WTC11 (cell line): Measurements from ENCODE around the gene GSG1L2. TPM values are rescaled to one million over a fixed set of nuclear protein-coding genes. Genes with fewer than 3 reads are reported as not detected.
A peak's percentile ranks its signal among the peaks of the same experiment; 100 is the strongest.

Experiments used
- ATAC-seq: fragments of 200-7000 bp; cut with Tn5 transposase; 2 replicates; pipeline ENCODE4 v1.10.0; 2021; ENCODE audit warnings: mild to moderate bottlenecking, moderate library complexity
- CTCF ChIA-PET: fragments of 300-600 bp; sonication (Branson Sonifier 250); formaldehyde crosslinking; loops from one replicate; lab custom pipeline; 2021; ENCODE audit warnings: antibody characterized with exemption; lab: Charles Lee
- POLR2A ChIA-PET: fragments of 350-600 bp; sonication (Branson Sonifier 250); formaldehyde crosslinking; loops from one replicate; lab custom pipeline; 2021; ENCODE audit warnings: antibody characterized with exemption; lab: Charles Lee
- DNase-seq: peaks from one replicate; pipeline ENCODE4 v3.0.0; 2021; ENCODE audit warnings: low spot score
- H3K27ac Mint-ChIP-seq: 2 replicates; pipeline ENCODE4 v1.8.0; 2021; ENCODE audit warnings: mixed read lengths
- H3K27me3 Mint-ChIP-seq: 2 replicates; pipeline ENCODE4 v1.8.0; 2021; ENCODE audit warnings: low read depth, mild to moderate bottlenecking, moderate library complexity, mixed read lengths
- H3K36me3 Mint-ChIP-seq: 2 replicates; pipeline ENCODE4 v1.8.0; 2021; ENCODE audit warnings: mixed read lengths
- H3K4me1 Mint-ChIP-seq: 2 replicates; pipeline ENCODE4 v1.8.0; 2022; ENCODE audit warnings: mixed read lengths
- H3K4me3 Mint-ChIP-seq: 2 replicates; pipeline ENCODE4 v1.8.0; 2021; ENCODE audit warnings: mild to moderate bottlenecking, moderate library complexity, mixed read lengths
- H3K9me3 Mint-ChIP-seq: 2 replicates; pipeline ENCODE4 v1.8.0; 2021; ENCODE audit warnings: mixed read lengths
- ATF2 ChIP-seq: sonication (generic); formaldehyde crosslinking; IDR thresholded peaks from 2 replicates; pipeline ENCODE4 v1.8.1; 2022; ENCODE audit warnings: low read depth, missing genetic modification reagents, borderline replicate concordance
- ATF3 ChIP-seq: sonication (generic); formaldehyde crosslinking; conservative IDR thresholded peaks from 2 replicates; pipeline ENCODE4 v1.8.1; 2022; ENCODE audit warnings: mild to moderate bottlenecking, missing genetic modification reagents
- CDX4 ChIP-seq: fragments of 250-450 bp; sonication (Bioruptor Pico); IDR thresholded peaks from 2 replicates; pipeline ENCODE4 v1.9.0; 2021; ENCODE audit warnings: moderate library complexity, mild to moderate bottlenecking, inconsistent platforms, borderline replicate concordance
- E2F4 ChIP-seq: sonication (generic); formaldehyde crosslinking; IDR thresholded peaks from 2 replicates; pipeline ENCODE4 v1.8.1; 2022; ENCODE audit warnings: low read depth, mild to moderate bottlenecking, moderate library complexity, missing genetic modification reagents, borderline replicate concordance
- FOXP1 ChIP-seq: sonication (generic); formaldehyde crosslinking; IDR thresholded peaks from 2 replicates; pipeline ENCODE4 v1.8.0; 2022; ENCODE audit warnings: missing genetic modification reagents, mild to moderate bottlenecking, moderate library complexity, borderline replicate concordance
- GABPB1 ChIP-seq: sonication (generic); formaldehyde crosslinking; IDR thresholded peaks from 2 replicates; pipeline ENCODE4 v1.8.1; 2023; ENCODE audit warnings: mild to moderate bottlenecking, missing genetic modification reagents
- HMGA2 ChIP-seq: fragments of 250-450 bp; sonication (Bioruptor Pico); IDR thresholded peaks from 2 replicates; pipeline ENCODE4 v1.4.0; 2021; ENCODE audit warnings: mild to moderate bottlenecking, moderate library complexity
- IRF2 ChIP-seq: sonication (generic); formaldehyde crosslinking; IDR thresholded peaks from 2 replicates; pipeline ENCODE4 v1.8.0; 2022; ENCODE audit warnings: low read depth, missing genetic modification reagents, borderline replicate concordance
- KAT7 ChIP-seq: sonication (generic); formaldehyde crosslinking; IDR thresholded peaks from 2 replicates; pipeline ENCODE4 v1.8.1; 2023; ENCODE audit warnings: missing genetic modification reagents, mild to moderate bottlenecking, borderline replicate concordance
- MAX ChIP-seq: sonication (generic); formaldehyde crosslinking; IDR thresholded peaks from 2 replicates; pipeline ENCODE4 v1.8.0; 2022; ENCODE audit warnings: mild to moderate bottlenecking, missing genetic modification reagents
- MXD4 ChIP-seq: fragments of 250-450 bp; sonication (Bioruptor Pico); IDR thresholded peaks from 2 replicates; pipeline ENCODE4 v1.8.0; 2021; ENCODE audit warnings: mild to moderate bottlenecking, moderate library complexity, borderline replicate concordance
- NFATC4 ChIP-seq: fragments of 250-450 bp; sonication (Bioruptor Pico); IDR thresholded peaks from 2 replicates; pipeline ENCODE4 v1.9.0; 2021; ENCODE audit warnings: mild to moderate bottlenecking
- NFYB ChIP-seq: sonication (generic); formaldehyde crosslinking; conservative IDR thresholded peaks from 2 replicates; pipeline ENCODE4 v1.8.0; 2022; ENCODE audit warnings: low read depth, missing genetic modification reagents
- OVOL2 ChIP-seq: fragments of 250-450 bp; sonication (Bioruptor Pico); IDR thresholded peaks from 2 replicates; pipeline ENCODE4 v1.9.0; 2021; ENCODE audit warnings: mild to moderate bottlenecking, borderline replicate concordance
- SMAD3 ChIP-seq: sonication (generic); formaldehyde crosslinking; IDR thresholded peaks from 2 replicates; pipeline ENCODE4 v1.8.0; 2022; ENCODE audit warnings: missing genetic modification reagents, mild to moderate bottlenecking, borderline replicate concordance
- SOX15 ChIP-seq: fragments of 250-450 bp; sonication (Bioruptor Pico); IDR thresholded peaks from 2 replicates; pipeline ENCODE4 v1.9.0; 2021; ENCODE audit warnings: mild to moderate bottlenecking
- ZNF219 ChIP-seq: sonication (generic); formaldehyde crosslinking; IDR thresholded peaks from 2 replicates; pipeline ENCODE4 v1.8.0; 2023; ENCODE audit warnings: missing genetic modification reagents, mild to moderate bottlenecking, borderline replicate concordance
- ZNF317 ChIP-seq: sonication (generic); formaldehyde crosslinking; IDR thresholded peaks from 2 replicates; pipeline ENCODE4 v1.8.1; 2023; ENCODE audit warnings: low read depth, mild to moderate bottlenecking, moderate library complexity, missing genetic modification reagents, borderline replicate concordance
- ZNF512 ChIP-seq: sonication (generic); formaldehyde crosslinking; IDR thresholded peaks from 2 replicates; pipeline ENCODE4 v1.8.1; 2022; ENCODE audit warnings: missing genetic modification reagents, borderline replicate concordance
- total RNA-seq: library from RNA; stranded (reverse); gene quantifications from 3 replicates; pipeline ENCODE4 v1.2.3, GENCODE V29; 2021
- TF ChIP-seq, protein P1 (sequence below): fragments of 250-450 bp; sonication (Bioruptor Pico); IDR thresholded peaks from 2 replicates; pipeline ENCODE4 v2.1.2; 2022; ENCODE audit warnings: mild to moderate bottlenecking, moderate library complexity
- TF ChIP-seq, protein P2 (sequence below): fragments of 250-450 bp; sonication (Bioruptor Pico); IDR thresholded peaks from 2 replicates; pipeline ENCODE4 v1.8.0; 2021; ENCODE audit warnings: mild to moderate bottlenecking
- TF ChIP-seq, protein P3 (sequence below): sonication (generic); formaldehyde crosslinking; conservative IDR thresholded peaks from 2 replicates; pipeline ENCODE4 v1.8.1; 2023; ENCODE audit warnings: mild to moderate bottlenecking, low read depth, missing genetic modification reagents, moderate library complexity
- TF ChIP-seq, protein P4 (sequence below): sonication (generic); formaldehyde crosslinking; IDR thresholded peaks from 2 replicates; pipeline ENCODE4 v1.8.1; 2023; ENCODE audit warnings: mild to moderate bottlenecking, missing genetic modification reagents, moderate library complexity

GSG1L2 gene
- total RNA-seq, 1 experiment from 2014 or later, result not detected

DNA sequence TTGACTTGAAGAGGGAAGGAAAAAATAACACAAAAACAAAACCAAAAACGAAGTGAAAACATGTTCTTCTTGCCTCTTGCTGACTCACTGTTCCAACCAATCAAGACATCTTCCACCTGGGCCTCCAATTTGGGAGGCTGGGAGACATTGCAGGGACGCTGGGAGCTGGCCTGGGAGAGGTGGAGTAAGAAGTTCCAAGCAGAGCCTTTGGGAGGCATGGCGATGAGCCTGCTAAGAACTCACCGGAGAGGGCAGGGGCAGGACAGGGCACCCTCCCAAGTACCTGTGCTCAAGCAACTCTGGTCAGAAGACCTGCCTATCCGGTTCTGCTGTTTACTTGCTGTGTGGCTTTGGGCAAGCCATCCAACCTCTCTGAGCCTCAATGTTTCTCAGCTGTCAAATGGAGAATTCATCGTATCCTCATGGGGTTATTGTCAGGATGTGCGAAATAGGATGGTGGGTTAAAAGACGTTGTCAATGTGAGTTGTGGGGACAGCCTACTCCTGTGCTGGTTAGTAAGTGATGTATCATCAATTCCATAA, 3.0 kb upstream of the GSG1L2 start:
- Mint-ChIP-seq H3K36me3 (no peaks in the 10 kb centered on the region), H3K27me3 (no peaks in the 10 kb centered on the region; the same call in 1 of the 2 replicates), H3K4me3 (no peak overlapping the region), H3K9me3 (peaks cover 4% of the 10 kb centered on the region), H3K27ac (no peak overlapping the region), H3K4me1 (peaks cover 4% of the 10 kb centered on the region)
- ChIA-PET POLR2A (no interaction called here), CTCF (interaction anchor here (1.0 to 2.2 kb wide), 3 partner anchors 21 to 104 kb away, joined by 3 to 5 read pairs (median 5); no protein-coding TSS in a partner anchor)
- TF ChIP-seq GABPB1 (CRISPR knock-in tag) (no peak), SOX15 (CRISPR knock-in tag) (no peak), IRF2 (CRISPR knock-in tag) (no peak), MAX (no peak), OVOL2 (CRISPR knock-in tag) (no peak), ZNF512 (CRISPR knock-in tag) (no peak), NFYB (CRISPR knock-in tag) (no peak), ZNF219 (CRISPR knock-in tag) (no peak), SMAD3 (CRISPR knock-in tag) (no peak), ZNF317 (no peak), FOXP1 (CRISPR knock-in tag) (no peak), ATF2 (CRISPR knock-in tag) (no peak), KAT7 (CRISPR knock-in tag) (no peak), E2F4 (CRISPR knock-in tag) (no peak), NFATC4 (CRISPR knock-in tag) (no peak)
- TF ChIP-seq, protein P1, sequence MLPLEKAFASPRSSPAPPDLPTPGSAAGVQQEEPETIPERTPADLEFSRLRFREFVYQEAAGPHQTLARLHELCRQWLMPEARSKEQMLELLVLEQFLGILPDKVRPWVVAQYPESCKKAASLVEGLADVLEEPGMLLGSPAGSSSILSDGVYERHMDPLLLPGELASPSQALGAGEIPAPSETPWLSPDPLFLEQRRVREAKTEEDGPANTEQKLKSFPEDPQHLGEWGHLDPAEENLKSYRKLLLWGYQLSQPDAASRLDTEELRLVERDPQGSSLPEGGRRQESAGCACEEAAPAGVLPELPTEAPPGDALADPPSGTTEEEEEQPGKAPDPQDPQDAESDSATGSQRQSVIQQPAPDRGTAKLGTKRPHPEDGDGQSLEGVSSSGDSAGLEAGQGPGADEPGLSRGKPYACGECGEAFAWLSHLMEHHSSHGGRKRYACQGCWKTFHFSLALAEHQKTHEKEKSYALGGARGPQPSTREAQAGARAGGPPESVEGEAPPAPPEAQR (CRISPR knock-in tag), result no peak
- TF ChIP-seq, protein P2, sequence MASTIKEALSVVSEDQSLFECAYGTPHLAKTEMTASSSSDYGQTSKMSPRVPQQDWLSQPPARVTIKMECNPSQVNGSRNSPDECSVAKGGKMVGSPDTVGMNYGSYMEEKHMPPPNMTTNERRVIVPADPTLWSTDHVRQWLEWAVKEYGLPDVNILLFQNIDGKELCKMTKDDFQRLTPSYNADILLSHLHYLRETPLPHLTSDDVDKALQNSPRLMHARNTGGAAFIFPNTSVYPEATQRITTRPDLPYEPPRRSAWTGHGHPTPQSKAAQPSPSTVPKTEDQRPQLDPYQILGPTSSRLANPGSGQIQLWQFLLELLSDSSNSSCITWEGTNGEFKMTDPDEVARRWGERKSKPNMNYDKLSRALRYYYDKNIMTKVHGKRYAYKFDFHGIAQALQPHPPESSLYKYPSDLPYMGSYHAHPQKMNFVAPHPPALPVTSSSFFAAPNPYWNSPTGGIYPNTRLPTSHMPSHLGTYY (CRISPR knock-in tag), result no peak
- ATAC-seq (no peak), DNase-seq (no peak)

DNA sequence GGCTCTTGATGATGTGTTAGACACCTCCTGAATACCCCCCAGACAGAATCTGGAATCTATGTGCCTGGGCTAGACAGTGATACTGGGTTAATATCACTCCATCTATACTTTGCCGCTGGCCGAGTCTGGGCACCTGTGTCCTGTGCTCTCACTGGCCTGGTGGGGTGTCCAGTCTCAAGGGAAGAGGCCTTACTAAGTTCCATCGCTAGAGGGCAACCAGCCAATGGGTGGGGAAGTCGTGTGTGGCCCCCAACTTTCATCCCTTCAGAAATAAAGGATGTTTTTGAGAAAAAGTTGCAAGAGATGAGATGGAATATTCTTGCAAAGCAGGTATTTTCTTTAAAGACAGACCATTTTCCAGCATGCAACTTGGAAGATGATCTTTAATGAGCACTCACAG, 2.2 kb upstream of the GSG1L2 start:
- ChIA-PET POLR2A (no interaction called here), CTCF (no interaction called here)
- H3K27me3 Mint-ChIP-seq, result no peaks in the 10 kb centered on the region; the same call in 1 of the 2 replicates
- no peaks in the 10 kb centered on the region for H3K36me3 Mint-ChIP-seq
- H3K9me3 Mint-ChIP-seq, result peaks cover 4% of the 10 kb centered on the region
- H3K4me1 Mint-ChIP-seq, result peaks cover 4% of the 10 kb centered on the region
- H3K27ac Mint-ChIP-seq, result no peak overlapping the region
- H3K4me3 Mint-ChIP-seq, result no peak overlapping the region
- peak; percentile 36; the same call in 1 of the 2 replicates for ATAC-seq
- no peak for DNase-seq
- TF ChIP-seq, protein P3, sequence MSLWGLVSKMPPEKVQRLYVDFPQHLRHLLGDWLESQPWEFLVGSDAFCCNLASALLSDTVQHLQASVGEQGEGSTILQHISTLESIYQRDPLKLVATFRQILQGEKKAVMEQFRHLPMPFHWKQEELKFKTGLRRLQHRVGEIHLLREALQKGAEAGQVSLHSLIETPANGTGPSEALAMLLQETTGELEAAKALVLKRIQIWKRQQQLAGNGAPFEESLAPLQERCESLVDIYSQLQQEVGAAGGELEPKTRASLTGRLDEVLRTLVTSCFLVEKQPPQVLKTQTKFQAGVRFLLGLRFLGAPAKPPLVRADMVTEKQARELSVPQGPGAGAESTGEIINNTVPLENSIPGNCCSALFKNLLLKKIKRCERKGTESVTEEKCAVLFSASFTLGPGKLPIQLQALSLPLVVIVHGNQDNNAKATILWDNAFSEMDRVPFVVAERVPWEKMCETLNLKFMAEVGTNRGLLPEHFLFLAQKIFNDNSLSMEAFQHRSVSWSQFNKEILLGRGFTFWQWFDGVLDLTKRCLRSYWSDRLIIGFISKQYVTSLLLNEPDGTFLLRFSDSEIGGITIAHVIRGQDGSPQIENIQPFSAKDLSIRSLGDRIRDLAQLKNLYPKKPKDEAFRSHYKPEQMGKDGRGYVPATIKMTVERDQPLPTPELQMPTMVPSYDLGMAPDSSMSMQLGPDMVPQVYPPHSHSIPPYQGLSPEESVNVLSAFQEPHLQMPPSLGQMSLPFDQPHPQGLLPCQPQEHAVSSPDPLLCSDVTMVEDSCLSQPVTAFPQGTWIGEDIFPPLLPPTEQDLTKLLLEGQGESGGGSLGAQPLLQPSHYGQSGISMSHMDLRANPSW (CRISPR knock-in tag), result no peak
- TF ChIP-seq HMGA2 (CRISPR knock-in tag) (no peak), MXD4 (CRISPR knock-in tag) (no peak), ATF3 (CRISPR knock-in tag) (no peak), CDX4 (CRISPR knock-in tag) (no peak), SOX15 (CRISPR knock-in tag) (no peak)
- TF ChIP-seq, protein P4, sequence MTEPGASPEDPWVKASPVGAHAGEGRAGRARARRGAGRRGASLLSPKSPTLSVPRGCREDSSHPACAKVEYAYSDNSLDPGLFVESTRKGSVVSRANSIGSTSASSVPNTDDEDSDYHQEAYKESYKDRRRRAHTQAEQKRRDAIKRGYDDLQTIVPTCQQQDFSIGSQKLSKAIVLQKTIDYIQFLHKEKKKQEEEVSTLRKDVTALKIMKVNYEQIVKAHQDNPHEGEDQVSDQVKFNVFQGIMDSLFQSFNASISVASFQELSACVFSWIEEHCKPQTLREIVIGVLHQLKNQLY (CRISPR knock-in tag), result no peak
